ENCODE results near the gene ENOX2.
"Not testable (repeated sequence)": the region's sequence is repeated elsewhere in the genome, so short reads cannot be mapped to it uniquely, and the experiment has no call there.

The ENOX2 gene

DNA sequence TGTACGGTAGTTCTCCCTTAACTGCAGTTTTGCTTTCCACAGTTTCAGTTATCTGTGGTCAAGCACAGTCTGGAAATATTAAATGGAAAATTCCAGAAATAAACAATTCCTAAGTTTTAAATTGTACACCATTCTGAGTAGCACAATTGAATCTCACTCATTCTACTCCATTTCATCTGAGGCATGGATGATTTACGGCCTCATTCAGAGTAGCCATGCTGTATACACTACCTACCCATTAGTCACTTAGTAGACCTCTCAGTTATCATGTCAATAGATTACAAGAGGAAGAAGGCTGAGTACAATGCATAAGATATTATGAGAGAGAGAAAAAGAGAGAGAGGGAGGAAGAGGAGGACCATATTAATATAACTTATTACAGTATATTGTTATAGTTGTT lies 77.5 kb downstream of the ENOX2 start:
- DNase-seq, result no peak

DNA sequence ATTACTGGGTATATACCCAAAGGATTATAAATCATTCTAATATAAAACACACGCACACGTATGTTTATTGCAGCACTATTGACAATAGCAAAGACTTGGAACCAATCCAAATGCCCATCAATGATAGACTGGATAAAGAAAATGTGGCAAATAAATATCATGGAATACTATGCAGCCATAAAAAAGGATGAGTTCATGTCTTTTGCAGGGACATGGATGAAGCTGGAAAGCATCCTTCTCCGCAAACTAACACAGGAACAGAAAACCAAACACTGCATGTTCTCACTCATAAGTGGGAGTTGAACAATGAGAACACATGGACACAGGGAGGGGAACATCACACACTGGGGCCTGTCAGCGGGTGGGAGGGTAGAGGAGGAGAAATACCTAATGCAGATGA lies 83.6 kb downstream of the ENOX2 start:
- not testable (repeated sequence) for DNase-seq

DNA sequence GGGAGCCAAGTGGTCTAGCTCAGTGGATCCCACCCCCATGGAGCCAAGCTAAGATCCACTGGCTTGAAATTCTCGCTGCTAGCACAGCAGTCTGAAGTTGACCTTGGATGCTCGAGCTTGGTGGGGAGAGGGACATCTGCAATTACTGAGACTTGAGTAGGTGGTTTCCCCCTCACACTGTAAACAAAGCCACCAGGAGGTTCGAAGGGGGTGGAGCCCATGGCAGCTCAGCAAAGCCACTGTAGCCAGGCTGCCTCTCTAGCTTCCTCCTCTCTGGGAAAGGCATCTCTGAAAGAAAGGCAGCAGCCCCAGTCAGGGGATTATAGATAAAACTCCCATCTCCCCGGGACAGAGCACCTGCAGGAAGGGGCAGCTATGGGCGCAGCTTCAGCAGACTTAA lies 89.1 kb downstream of the ENOX2 start:
- not testable (repeated sequence) for DNase-seq

DNA sequence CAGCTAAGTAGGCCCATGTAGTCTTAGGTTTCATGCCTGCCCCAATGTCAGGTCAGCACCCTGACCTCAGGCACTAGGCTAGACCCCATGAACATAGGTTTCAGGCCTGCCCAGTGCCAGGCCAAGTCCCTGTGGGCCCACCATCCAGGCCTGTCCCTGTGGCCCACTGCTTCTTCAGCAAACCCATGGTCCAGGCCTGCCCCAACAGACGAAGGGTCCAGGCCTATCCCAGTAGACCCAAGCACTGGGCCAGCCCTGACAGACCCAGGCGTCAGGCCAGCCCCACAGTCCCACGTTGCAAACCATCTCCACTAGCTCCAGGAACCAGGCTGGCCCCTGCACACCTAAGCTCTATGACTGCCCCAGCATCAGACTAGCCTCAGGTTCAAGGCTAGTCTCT lies 92.4 kb downstream of the ENOX2 start:
- DNase-seq, result no peak

DNA sequence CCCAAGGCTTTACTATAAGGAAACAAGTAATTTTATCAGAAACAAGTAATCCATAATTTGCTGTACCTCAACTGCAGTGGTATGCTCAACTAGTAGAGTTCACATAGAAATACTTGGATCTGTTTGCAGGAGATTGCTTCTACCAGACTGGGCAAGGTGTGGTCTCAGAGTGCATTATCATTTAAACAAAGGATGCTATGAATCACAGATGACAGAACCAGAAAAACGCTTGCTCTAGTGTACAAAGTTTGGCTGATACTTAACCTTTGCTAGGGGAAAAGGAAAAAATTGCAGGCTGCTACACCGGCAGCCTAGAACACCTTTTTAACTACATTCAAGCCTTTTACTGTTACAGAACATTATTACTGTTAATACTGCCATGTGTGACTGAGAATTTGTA lies 97.1 kb downstream of the ENOX2 start:
- DNase-seq, result no peak

DNA sequence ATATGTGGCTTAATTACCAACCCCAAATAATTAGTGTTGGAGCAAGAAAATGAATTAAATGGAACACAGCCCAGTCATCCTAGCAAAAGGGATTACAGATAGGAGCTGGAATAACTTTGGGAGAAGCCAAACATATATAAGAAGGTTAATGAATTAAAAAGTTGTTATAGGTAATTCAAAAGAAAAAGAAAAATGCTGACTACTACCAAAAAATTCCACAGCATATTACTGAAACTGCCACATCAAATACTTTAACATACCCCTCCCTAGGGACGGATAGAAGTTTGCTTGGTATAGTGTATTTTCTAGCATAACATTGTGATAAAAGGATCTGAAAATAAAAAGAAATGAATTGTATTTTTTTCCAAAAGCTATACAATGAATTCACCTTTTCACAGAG lies 99.5 kb downstream of the ENOX2 start:
- DNase-seq, result no peak

DNA sequence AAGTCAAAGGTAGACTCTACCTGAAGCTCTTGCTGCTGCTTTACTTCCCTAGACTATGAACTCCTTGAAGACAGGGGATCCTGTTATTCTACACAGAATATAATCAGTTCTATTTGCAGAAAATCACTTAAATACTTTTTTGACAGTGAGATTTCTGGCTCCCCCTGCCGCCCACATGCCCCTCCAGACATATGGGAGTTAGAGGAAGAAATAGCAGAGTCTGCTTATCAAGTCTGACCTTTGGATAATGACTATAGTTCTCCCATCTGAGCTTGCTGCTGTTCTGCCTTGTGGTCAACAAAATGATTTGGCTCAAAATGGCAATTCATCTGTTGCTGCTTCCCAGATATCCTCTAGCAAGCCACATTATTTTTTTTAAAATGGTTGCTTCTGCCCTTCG lies 101.1 kb downstream of the ENOX2 start:
- no peak for DNase-seq

DNA sequence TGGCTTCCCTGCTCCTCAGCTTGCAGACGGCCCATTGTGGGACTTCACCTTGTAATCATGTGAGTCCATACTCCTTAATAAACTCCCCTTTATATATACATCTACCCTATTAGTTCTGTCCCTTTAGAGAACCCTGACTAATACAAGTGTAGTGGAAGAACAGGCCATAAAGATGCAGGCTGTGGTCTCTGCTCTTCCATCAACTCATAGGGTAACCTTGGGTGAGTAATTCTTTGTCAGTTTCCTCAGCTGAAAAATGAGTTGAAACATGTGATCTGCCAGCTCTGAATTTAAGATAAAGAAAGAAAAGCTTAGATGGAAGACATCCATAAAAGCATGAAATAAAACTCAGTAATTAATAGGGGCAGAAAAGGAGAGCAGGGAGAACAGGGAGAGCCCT lies 103.6 kb downstream of the ENOX2 start:
- DNase-seq, result no peak

DNA sequence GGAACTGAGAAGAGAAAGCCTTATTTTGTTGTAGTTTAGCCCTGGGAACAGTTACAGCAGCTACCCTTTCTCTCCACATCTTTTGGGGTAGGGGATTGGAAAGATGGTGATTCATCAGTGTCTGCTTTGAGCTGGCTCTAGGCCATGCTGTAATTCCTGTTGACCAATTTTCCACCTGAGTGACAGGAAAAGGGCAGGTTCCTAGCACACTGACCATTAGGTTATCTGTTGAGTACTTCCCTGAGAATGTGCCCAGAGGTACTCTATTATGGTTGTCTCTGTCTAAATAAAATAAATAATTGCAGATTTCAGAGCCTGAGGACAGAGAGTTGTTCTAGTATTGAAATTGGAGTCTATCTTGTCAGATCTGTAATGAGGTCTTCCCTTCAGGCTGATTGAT lies 109.0 kb downstream of the ENOX2 start:
- DNase-seq, result no peak

DNA sequence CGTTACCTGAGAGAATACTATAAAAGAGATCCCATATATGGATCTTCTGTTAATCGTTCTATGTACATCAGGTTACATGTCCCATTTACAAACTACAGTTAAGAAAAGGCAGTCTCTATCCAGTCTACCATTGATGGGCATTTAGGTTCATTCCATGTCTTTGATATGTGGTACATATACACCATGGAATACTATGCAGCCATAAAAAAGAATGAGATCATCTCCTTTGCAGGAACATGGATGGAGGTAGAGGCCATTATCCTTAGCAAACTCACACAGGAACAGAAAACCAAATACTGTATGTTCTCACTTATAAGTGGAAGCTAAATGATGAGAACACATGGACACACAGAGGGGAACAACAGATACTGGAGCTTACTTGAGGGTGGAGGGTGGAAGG lies 111.1 kb downstream of the ENOX2 start:
- DNase-seq, result not testable (repeated sequence)

DNA sequence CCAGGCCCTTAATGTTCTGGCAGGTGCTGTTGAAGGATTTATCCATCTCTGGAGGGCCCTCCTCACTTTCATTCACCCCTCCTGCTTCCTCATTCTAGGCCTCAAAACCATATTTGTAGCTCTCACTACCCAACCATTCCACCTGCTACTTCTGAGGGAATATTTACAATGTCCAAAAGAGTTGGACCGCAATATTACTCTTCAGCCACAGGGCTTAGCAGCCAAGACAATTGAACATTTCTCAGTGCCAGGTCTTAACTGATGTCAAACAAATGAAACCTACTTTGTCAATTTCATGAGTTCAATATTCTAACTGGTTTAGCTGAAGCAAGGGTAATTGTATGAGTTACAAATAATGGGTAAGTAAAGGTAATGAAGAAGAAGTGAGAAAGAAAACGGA lies 113.2 kb downstream of the ENOX2 start:
- DNase-seq, result no peak

DNA sequence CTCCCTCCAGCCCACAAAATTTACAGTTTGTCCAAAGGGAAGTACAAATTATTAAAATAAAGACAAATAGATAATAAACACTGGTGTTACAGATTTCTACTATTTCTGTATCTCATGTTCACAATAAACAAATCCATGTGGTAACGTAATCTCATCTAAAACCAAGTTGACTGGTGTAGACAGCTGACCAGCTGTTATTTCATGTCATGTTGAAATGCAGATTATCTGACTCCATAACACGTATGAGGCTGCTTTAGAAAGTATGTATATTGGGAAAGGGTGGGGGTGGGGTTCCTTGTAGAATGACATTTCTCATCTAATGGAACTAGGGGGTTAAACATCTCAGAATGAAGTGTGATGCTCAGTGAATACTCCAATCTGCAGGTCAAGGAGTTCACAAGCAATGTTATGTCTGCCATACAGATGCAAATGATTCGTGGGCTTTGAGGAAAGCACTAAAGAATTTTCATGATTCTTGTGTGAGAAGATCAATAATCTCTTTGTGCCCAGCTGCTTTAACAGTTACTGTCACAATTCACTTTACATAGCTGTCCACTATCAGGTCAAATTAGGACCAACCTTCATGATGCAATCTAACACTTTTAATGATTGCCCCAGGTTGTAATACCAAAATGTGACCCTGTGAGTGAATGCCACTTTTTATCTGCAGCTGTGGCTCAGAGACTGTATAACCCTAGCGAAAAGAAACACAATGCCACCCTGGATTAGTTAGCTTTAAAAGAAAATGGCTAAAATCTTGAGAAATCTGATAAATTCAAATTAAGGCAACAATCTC lies 114.0 kb downstream of the ENOX2 start:
- no peak for DNase-seq

DNA sequence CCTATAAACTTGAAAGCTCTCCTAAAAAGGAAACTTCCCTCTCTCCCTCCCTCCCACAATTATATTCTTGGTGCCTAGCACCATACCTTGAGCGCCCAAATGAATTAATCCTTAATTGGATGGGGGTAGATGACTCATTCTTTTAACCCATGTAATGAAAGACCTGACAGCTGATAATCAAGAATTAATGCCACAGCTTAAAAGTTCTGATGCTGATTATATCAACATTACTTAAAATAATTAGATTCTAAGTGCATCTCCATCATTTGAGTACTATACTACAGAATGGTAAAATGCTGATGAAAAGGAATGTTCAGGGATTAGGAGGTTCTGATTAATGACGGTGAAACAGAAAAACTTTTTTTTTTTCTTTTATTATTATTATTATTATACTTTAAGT lies 117.0 kb downstream of the ENOX2 start:
- DNase-seq, result no peak

DNA sequence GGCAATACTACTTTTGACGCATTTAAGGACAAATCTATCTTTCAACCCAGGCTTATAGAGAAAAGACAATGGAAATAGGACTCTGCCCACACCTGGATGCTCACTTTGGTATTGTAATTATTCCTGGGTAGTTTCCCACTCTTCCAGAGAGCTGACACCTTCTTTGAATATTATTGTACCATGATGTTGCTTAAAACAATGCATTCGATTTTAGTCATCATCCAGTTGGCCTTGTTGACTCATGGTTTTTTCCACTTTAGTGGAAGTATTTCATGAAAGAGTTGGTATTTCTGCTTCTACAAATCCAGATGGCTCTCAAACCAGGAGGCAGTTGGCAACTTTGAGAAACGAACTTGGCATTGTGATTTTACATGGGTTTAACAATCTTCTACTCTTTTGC lies 124.2 kb downstream of the ENOX2 start:
- no peak for DNase-seq

DNA sequence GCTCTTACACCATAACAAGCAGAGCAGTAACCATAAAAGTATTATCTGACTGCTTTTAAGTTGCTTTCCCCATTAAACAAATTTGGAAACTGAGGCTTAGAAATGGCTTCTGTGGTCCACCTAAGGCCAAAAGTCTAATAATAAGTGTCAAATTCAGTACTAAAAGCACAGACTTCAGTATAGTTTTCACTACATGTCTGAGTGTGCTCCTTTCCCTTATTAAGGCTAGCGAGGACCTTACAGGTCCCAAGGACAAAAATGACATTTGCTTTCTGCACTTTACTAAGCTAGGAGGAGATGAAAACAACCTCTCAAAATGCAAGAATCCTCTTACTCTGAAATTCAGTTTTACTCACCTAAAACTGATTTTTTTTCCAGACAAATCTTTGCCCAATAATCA lies 127.2 kb downstream of the ENOX2 start:
- DNase-seq, result no peak

DNA sequence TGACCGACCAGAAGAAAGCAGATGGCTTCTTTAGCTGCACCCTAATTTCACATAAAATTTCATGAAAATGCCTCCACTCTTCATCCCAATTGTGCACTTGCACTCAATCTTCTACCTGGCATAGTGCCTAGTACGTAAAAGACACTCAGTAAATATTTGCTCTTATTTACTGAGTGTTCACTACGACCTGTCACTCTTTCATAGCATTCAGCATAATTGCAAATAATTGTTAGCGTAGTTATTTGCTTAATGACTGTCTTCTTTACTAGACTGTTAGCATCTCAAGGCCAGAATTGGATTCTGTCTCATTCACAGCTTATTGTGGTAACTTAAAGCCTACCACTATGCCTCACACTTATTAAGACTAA lies 130.2 kb downstream of the ENOX2 start:
- no peak for DNase-seq

DNA sequence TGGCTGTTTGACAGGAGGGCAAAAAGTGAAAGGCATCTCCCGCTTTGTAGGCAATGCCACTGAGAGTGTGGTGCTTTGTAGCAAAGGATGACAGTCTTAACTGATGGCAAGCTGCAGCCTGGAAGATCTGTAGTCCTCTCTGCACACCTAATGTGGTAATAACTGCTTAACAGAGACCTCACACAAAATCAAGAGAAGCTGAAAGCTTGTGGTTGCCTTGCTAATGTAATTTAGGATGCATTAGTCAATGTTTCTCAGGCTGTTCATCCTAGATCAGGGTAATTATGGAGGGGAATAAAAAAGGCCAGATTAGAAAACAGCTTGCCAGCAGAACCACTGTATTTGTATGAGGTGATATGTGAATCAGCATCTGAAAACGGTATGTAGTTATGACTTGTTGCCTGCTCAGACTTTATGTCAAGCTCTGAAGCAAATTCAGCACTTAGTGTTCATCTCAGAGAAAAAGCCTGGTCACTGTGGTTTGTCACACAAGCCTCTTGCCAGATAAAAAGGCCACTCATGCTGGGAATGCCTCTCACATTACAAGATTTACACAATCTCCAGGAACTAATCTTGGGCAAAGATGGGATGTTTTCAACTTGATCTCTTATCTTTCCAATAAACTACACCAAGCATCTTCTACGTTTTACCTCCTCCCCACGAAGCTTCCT lies 130.8 kb downstream of the ENOX2 start:
- no peak for DNase-seq

DNA sequence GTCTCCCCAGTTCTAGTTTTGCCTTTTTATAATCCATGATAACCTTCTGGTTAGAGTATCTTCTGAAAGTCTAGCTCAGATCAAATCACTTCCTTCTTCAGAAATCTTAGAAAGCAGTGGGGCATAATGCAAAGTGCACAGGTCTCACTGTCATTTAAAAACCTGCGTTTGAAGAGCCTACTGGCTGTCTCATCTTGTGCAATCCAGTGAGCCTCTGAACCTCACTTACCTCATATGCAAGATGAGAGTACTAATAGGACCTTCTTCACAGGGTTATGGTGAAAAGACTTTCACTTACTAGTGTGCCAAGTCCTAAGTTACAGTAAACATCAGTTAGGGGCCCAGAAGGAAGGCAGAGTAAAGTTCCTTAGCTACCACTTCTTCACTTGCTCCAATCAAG lies 131.4 kb downstream of the ENOX2 start:
- no peak for DNase-seq

DNA sequence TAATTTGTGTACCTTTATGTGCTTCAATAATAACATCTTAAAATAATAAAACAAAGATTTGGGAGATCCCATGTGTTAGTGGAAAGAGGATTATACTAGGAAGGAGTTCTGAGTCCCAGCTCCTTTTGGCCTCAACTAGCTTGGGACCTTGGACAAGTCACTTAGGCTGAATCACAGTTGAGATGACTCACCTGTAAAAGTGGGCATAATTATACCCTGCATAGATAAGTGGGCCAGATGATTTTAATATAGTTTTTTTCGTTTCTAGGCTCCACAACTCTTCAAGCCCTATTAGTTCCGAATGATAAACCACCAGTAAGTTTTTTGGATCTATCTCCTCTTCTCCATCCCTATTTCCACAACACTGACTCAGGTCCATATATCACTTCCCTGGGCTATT lies 131.8 kb downstream of the ENOX2 start:
- DNase-seq, result no peak

DNA sequence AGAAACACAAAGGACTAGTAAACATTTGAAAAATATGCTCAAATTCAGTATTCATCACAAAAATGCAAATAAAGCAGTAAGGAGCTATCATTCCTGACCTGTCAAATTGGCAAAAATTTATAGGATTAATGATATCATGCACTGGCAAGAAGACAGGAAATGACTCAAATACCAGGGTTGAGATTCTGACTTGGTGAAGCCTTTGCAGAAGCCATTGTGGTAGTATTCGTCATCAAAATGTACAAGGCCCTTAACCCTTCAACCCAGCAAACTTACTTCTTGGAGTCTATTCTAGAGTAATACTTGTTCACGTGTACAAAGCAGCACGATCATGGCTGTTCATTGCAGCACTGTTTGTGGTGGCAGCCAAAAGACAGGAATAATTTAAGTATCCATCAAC lies 132.4 kb downstream of the ENOX2 start:
- DNase-seq, result no peak

DNA sequence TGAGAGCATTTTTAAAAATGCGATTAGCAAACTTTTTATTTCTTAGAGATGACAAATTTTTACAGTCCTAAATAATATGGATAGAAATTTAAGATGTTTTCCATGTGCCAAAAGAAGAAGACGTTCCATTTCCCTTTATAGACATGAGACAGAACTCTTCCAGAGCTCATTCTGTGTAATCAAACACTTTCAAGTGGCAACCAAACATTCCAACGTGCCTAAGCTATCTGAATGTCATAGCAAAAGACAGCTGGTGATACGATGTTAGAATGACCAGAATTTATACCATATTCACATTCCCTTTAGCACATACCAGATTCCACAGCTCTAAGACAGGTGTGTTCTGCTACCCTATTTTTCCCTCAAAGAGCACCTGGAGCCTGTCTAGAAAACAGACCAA lies 133.2 kb downstream of the ENOX2 start:
- no peak for DNase-seq

DNA sequence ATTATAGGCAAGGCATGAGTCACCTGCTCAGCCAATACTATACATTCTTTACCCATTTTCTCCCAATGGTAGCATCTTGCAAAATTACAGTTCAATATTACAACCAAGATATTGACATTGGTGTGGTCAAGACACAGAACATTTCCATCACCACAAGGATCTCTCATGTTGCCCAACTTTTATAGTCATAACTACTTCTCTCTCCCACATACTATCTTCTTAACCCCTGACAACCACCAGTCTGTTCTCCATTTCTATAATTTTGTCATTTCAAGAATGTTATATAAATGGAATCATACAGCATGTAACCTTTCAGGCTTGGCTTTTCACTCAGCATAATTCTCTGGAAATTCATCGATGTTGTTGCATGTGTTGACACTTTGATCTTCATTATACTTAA lies 144.9 kb downstream of the ENOX2 start:
- DNase-seq, result no peak

DNA sequence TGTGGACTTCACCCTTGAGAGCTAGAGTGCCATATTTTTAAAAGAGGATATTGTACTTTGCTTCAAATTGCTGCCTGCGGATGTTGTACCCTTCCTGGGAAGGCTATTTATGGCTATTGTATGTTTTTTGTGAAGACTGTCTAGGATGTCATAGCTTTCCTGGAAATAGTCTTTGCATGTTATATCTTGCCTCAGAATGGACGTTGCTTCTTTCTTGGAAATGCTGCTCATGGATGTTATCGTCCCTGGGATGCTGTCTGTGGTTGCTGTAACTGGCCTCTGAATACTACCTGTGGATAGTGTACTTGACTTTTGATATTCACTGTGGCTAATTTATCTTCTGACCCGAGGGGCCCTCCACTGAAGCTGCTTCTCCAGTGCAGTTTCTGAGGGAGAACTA lies 146.8 kb downstream of the ENOX2 start:
- no peak for DNase-seq

DNA sequence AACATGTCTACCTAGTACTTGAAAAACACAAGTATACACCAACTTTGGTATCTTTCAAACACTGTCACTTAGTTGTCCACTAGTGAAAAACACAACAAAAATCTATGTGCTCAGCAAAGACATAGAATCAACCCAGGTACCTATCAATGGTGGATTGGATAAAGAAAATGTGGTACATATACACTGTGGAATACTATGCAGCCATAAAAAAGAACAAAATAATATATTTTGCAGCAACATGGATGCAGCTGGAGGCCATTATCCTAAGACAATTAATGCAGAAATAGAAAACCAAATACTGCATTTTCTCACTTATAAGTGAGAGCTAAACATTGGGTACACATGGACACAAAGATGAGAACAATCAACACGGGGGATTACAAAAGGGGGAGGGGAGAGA lies 148.7 kb downstream of the ENOX2 start:
- DNase-seq, result no peak
